Activated CD4-positive, alpha-beta T cell treated with anti-CD3 and anti-CD28 coated beads for 48 hours (primary cell): ENCODE data around the gene SLC35E2B.
"Not testable (repeated sequence)": the region's sequence is repeated elsewhere in the genome, so short reads cannot be mapped to it uniquely, and the experiment has no call there.

Experiments
- DNase-seq: peaks from one replicate; pipeline ENCODE4 v3.0.0-alpha.2; 2020

SLC35E2B gene

DNA sequence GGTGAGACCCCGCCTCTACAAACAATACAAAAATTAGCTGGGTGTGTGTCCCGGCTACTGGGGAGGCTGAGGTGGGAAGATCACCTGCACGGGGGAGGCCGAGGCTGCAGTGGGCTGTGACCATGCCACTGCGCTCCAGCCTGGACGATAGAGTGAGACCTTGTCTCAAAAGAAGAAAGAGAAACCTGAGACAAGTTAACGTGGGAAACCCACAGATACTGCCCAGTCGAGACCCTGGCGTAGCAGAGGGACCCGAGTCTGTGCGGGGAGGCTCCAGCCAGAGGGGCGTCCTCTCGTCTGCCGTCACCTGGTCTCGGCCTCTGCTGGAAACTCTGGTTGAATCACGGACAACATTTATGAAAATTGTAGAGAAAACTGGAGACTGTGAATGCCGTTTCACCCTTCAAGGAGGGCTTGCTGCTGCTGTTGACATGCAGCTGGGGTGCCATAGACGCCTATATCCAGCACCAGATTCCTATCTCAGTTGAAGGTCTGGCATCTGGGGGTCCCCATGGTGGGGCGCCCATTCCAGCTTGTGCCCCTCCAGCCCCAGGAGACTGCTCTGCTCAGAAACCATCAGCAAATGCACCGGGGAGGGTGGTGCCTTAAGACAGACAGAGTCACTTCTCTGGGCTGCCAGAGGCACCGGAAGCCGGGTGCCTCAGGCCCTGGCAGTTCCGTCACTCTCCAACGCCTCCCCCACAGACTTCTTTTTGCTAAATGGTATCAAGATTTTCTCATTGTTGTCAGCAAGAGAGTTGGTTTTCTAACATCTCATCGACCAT, 20.2 kb downstream of the SLC35E2B start:
- no peak for DNase-seq

DNA sequence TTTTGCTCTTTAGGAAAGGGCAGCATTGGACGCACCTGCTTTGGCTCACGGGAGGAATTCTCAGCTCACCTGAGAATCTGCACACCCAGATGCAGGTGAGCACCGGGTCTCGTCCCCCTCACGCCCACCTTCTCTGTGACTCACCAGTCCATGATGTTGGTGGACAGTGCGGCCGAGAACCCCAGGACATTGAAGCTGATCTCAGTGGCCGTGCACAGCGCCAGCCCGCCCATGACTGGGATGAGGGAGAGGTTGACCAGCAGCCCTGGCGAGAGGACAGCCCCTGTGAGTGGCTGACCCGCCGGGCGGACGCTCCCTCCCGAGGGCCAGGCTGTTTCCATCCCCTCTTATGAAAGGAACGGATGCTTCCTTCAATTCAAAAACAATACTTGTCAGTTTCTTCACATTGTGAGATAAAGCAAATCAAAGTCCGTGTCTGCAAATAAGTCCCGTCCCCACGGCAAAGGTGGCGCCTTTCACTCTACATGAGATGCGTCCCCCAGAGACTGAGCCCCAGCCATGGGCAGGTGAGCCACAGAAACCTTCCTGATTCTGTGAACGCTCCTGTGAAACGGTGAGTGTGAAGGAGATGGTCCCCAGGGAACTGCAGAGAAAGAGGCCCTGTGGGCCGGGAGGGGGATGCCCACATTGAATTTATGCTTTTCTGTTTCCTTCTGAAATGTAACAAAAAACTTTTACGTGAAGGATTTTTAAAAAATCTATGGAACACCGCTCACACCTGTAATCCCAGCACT, 21.1 kb downstream of the SLC35E2B start:
- DNase-seq: no peak

DNA sequence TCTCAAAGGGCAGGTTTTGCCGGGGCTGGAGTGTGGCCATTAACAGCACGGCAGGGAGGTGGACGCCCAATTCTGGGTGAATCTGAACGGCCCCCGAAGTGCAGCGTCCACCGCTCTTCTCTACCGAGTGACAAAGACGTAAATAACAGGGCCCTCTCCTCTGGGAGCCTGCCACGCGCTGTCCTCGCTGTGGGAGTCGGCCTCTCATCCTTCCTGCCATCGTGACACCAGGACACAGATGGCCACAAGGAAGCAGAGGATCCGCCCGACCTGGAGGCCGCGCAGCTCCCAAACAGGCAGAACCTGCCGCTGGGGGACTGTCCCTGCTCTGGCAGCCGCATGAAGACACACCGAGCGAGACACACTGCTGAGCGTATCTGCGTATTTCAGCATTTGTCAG, 21.7 kb downstream of the SLC35E2B start:
- no peak for DNase-seq

DNA sequence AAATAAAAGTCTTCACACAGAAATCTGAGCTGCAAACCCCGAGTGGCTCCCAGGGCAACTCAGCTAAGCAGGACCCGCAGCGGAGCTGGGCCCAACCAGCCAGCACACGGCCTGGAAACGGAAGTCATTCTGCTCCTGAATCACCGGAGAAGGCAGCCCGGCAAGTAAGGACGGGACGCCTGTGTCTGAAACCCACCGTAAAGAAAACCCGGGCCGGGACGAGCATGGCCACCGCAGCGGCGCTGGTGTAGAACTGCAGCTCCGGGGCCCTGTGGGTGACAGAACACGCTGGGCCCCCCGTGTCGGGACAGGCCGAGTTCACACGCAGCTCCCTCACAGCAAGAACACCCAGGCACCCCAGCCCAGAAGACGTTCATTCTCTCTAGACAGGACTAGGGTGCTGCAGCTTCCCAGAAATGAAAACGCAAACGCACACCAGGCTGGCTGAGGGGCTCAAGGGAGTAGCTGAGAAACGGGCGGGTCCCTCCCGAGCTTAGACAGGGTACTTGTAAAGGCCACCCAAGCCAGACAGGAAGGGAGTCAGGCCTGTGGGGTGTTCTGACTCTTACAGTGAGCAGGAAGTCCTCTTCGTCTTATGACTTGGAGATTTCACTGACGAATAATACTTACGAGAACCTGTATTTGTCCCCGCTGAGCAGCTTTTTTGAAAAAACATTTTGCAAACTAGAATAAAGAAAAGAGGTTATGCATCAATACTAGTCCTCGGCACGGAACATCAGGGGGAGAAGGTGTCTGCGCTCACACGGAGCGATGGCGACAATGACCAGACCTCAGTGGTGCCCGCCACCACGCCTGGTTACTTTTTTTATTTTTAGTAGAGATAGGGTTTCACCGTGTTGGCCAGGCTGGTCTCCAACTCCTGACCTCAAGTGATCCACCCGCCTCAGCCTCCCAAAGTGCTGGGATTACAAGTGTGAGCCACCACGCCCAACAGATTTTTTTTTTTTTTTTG, 22.8 kb downstream of the SLC35E2B start:
- no peak for DNase-seq

DNA sequence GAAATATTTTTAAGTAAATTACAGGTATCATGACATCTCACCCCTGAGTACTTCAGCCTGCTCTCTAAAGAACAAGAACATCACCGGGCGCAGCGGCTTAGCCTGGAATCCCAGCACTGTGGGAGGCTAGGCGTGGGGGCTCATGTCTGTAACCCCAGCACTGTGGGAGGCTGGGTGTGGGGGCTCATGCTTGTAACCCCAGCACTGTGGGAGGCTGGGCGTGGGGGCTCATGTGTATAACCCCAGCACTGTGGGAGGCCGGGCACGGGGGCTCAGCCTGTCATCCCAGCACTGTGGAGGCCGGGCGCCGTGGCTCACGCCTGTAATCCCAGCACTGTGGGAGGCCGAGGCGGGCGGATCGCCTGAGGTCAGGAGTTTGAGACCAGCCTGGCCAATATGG, 26.1 kb downstream of the SLC35E2B start:
- DNase-seq: no peak

DNA sequence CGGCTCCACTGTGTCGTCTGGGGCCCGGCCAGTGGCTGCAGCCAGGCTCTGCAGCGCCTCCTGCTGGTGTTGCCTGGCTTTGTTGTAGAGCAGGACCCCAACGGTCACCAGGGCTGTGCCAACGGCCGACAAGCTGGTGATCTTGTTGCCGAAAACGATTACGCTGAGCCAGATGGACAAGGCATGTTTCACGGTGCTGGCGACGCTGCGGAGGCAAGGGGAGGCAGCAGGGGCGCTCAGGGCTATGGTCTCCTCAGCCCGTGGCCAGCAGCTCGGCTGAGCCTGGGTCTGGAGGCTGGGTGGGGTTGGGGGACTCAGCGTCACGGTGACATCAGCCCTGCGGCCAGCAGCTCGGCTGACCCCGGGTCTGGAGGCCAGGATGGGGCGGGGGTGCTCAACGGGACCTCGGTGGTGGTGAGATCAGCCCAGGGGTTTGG, 26.8 kb downstream of the SLC35E2B start:
- DNase-seq: peak; percentile 59

DNA sequence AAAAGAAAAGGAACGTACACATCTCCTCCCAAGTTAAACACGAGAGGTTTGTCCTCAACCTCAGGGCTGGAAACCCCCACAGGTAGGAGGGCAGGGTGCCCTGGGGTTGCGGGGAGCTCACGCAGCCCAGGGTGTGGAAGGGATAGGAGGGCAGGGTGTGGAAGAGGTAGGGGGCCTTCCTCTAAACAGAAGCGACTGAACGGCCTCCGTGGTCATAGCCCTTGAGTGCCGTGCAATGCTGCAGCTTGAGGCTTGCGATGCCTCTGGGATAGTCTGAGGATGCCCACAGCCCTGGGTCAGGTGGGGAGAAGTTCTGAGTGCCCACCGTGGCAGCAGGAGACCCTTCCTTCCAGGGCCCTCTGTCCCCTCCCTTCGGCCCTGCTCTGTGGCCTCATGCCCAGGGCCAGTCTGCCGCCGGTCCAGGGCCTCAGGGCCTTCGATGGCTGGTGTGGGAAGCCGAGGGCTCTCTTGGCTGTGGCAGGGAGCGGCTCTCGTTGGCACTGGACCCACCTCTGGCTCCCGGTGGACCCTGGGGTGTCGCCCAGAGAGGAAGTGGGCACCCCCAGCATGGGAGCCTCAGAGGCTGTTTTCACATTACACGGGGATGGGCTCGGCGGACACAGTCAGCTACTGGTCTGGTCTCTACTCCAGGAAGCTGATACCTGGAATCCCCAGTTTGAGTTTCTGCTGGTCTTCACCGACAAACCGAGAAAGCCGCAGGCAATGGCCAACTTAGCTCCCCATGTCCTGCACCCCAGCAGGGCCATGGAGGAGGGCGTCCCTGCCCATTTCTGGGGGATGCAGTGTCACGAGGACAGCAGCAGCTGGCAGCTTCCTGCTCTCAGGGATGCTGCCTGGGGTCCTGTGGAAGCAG, 27.4 kb downstream of the SLC35E2B start:
- no peak for DNase-seq

DNA sequence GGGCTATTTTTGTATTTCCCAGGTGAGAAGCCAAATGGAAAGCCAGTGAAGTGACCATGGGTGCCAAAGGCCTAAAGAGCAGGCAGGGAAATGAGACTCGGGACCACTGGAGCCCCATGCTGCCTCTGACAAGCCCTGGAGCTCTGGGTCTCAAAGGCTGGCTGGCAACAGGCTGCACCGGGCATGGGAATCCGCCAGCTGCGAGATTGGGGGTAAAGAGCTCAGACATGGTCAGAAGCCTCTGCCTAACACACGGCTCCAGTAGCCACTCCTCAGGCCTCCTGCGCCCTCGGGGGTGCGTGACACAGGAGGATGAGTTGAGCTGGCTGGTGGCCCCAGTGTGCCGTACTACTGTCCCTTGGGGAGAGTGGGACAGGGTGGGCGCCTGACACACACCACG, 28.3 kb downstream of the SLC35E2B start:
- not testable (repeated sequence) for DNase-seq

DNA sequence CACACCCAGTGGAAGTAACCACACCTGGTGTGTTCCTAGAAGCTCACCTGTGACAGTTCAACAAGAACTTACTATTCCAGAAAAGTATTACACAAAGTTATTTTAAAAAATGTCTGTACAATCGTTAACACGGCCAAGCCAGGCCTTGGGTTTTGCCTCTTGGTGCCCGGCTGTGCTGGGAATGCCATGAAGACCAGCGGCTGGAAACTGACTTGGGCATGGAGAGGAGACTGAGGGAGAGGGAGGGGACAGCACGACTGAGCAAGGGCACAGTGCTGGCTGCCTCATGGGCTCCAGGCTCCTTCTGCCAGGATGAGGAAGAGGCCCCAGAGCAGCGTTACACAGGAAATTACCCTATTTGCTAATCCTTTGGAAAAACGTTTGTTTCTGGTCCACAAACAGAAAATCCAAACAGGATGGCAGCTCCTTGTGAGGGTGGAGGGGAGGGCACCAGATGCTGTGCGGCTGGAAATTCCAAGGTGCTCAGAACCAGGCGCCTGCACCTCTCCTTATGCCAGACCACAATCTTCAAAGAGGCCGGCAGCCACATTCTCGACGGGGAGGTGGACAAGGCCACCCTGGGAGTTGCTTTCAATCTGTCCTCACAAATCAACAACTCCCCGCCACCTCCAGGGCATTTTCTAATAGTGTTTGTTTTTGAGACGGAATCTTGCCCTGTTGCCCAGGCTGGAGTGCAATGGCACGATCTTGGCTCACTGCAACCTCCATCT, 29.6 kb downstream of the SLC35E2B start:
- not testable (repeated sequence) for DNase-seq

DNA sequence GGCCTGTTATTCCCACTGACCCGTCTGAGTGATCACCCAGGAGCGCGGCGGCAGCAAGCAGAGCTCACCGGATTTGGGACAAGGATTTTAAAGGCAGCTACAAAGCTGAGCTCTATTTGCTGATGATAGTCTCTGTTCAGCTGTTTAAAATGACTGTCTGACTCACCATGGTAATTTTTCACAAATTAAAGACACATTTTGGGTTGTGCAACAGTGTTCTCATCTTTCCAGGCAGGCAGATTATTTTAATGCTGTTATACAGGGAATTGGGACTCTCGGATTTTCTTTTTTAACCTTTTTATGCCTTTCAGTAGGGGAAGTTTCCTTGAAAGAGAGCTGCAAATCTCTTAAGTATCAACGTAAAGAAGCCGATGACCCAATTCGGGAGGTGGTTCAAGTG, 30.2 kb downstream of the SLC35E2B start:
- not testable (repeated sequence) for DNase-seq

DNA sequence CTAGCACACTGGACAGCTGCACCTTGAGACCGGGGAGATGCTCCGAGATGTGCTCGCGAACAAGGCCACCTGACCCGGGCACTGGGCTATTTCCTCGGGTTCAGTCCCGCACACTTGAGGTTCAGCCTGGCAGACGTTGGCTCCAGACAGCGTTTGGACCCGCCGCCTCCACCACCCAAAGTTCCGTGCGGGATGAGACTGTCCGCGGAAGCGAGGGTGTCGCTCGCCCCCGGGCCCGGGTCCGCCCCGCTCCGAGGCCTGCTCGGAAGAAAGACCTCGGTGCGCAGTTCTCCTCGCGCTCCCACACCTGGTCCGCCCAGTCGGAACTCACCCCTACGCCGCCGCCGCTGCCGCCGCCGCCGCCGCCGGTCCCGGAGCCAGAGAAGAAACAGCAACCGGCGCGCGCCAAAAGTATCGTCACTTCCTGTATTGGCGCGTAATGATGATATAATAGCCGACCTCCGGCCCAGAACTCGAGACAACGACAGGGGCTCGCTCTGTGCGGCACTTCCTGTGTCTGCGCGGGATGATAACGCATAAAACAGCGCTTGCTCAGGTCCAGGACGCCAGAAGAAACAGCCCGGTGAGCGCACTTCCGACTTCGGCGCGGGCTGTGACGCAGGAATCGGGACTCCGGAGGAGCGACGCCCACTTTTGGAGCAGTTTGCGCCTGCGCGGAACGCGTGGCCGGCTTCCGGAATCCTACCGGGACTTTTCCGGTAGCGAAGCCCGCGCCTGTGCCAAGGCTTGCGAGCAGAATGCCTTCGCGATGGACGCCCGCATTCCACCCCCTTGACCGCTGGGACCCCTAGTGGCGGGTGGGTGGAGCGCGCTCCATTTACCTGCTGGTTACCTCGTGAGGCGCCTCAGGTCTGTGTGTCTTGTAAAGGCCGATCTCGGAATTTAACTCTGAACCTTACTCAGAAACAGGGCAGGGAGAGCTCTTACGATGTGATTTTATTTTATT, 33.7 kb downstream of the SLC35E2B start, which contains the start of gene CDK11B:
Gene CDK11B (minus strand): TSS at position 422 of the 967 bp plus-strand sequence. CDS start 1,519 bp downstream, outside the sequence.
- peak; percentile 99 for DNase-seq

DNA sequence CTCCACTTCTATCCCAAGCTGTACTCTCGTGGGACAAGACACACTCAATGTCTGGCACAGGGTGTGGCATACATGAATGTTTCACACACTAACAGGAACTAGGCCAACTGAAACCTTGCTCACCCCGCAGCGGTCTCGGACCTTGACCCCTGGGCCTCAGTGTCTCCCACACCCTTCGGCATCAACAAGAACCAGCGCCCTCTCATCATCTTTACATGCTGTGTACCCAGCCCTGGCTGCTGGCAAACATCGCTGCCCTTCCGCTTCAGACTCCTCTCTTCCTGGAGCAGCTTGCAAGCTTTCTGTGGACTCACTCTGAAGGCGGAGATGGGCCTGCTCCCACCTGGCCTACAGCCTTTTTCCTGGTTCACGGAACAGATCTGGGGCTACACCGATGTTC, 44.3 kb downstream of the SLC35E2B start:
- peak; percentile 2 for DNase-seq

DNA sequence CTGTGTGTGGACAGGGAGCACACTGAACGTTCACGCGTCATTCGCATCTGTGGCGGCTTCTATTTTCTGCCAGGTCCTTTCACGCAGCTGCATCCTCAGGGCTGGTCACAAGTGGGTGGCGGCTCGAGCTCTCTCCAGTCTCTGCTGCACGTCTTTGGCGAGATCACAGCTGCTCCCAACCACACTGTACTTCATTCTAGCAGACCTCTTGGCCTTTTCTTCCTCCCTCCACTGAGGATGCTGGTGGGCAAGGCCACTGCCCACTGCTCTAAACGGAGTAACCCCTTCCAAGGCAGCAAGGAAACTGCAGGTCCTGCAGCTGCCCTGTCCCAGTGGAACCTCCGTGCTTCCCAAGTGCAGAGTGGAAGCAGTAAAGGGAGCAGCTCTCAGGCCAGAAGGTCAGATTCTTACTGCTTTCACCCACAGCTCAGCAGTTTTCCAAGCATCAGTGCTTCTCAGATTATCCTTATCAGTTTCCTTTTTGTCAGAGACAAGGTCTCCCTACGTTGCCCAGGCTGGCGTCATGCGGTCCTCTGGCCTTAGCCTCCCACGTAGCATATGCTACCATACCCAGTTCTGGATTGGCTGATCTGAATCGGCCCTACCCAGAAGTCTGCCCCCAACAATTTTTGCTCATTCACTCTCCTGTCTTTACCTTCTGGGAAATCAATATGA, 44.9 kb downstream of the SLC35E2B start:
- peak; percentile 0 for DNase-seq

DNA sequence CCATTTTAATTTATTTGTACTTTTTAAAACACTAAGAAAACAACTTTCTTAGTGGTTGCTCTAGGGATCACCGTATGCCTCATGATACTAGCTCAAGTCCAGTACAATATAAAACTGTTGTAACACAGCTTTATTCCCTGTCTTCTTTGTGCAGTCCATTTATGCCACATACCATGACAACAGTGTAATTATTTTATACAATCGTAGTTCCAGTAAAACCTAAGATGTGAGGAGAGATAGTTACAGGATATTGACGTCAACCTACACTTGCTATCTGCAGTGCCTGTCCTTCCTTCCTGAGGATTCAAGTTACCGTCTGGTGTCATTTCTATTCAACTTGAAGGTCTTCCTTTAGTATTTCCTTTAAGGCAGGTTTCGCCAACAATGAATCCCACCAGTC, 46.3 kb downstream of the SLC35E2B start:
- not testable (repeated sequence) for DNase-seq

DNA sequence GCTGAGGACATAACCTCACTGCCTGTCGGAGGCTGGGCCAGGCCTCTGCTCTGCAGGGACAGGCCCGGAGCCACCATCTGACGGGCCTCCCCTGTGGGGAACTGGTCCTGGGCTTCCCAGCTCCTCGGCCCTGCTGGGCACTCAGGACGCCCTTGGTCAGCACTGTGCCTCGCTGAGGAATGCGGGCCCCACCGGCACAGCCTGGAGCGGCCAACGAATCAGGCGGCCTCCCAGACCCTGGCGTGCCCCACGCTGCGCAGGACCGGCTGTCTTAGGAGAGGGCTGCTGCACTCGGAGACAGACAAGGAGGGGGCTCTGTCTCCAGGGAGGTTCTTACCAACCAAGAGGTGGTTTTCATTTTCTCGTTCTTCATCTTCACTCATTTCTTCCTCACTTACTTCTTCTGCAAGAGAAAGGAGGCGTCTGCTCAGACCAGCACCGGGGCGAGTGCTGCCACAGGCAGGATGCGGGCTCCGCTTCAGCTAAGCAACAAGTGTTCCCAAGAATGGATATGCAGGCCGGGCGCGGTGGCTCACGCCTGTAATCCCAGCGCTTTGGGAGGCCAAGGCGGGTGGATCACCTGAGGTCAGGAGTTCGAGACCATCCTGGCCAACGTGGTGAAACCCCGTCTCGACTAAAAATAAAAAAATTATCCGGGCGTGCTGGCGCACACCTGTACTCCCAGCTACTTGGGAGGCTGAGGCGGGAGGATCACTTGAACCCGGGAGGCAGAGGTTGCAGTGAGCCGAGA, 51.7 kb downstream of the SLC35E2B start:
- DNase-seq: not testable (repeated sequence)

DNA sequence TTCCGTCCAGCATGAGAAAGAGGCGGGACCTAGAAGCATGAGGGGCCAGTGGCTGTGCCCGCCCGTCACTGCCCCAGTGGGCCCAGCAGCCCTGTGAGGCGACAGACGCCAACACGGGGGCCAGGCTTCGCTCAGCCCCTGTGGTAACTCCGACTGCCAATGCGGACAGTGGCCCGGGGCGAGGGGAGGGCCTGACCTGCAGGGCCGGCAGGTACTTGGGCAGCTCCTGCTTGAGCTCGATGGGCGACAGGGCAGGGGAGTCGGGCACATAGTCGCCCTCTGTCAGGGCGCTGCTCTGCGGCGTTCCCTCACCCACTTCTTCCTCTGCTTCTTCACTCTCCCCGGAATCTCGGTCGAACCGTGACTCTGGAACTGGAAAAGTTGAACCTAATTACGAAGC, 52.5 kb downstream of the SLC35E2B start:
- DNase-seq: not testable (repeated sequence)

DNA sequence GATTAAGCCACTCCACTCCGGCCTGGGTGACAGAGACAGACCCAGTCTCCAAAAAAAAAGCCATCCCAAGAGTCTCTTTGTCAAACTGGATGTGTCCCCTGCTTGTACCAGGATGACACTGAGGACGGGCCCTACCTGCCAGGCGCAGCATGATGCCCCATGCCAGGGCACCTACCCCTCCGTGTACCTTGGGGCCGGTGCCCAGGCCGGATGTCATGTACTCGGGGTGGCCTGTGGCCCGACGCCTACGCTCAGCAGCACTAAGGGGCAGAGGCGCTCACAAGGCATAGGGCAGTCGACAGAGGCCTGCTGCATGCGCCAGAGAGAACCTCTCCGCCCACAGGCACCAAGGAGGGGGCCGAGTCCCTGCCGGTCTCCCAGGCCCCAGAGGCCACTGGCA, 53.2 kb downstream of the SLC35E2B start:
- not testable (repeated sequence) for DNase-seq

DNA sequence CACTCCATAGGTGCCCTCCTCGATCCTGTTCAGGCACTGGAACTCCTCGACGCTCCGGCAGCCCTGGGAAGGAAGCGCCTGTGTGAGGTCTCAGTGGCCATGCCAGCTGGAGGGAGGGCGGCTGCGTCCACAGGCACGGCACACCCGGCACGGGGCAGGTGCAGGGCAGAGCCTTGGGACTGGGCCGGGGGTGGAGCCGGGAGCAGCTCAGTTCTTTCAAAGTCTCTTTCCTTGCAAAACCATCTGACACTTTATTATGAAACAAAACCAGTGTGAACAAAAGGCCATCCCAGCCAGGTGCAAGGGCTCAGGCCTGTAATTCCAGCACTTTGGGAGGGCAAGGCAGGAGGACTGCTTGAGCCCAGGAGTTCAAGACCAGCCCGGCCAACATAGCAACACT, 54.1 kb downstream of the SLC35E2B start:
- DNase-seq: not testable (repeated sequence)
